AG04449 (cell line): ENCODE results near the gene MYH8.

Source experiments
- CTCF ChIA-PET: fragments of 350-600 bp; formaldehyde crosslinking; extraction: SDS; loops from one replicate; lab custom pipeline; 2021; ENCODE audit warnings: antibody characterized with exemption; lab: Yijun Ruan, JAX
- POLR2A ChIA-PET: fragments of 400-600, 350-600 bp; formaldehyde crosslinking; extraction: SDS; loops from one replicate; lab custom pipeline; 2020; ENCODE audit warnings: antibody characterized with exemption, inconsistent platforms; lab: Yijun Ruan, JAX
- DNase-seq: peaks from one replicate; pipeline ENCODE4 v3.0.0-alpha.2; 2010; ENCODE audit warnings: low read depth, low spot score
- H3K4me3 ChIP-seq: 2 replicates; pipeline ENCODE4 v1.5.1; 2011; ENCODE audit warnings: low read depth, mild to moderate bottlenecking, control low read depth, low read length
- CTCF ChIP-seq: IDR thresholded peaks from one replicate; pipeline ENCODE4 v1.5.1; 2011; ENCODE audit warnings: mild to moderate bottlenecking, moderate library complexity, low read length, control low read depth, inconsistent platforms; ENCODE audit not compliant: insufficient read depth; ENCODE audit errors: missing control alignments

The MYH8 gene

GRCh38 chr17:10420811-10421210 lies 939 bp downstream of the MYH8 start:
- no peak for DNase-seq

GRCh38 chr17:10417431-10417830 lies 4.3 kb downstream of the MYH8 start:
- POLR2A ChIA-PET = no interaction called here
- H3K4me3 ChIP-seq = no peak overlapping the region
- TF ChIP-seq CTCF = no peak
- CTCF ChIA-PET = no interaction called here
- DNase-seq = no peak

More at GRCh38 chr17:10420811-10421210, 939 bp downstream of the MYH8 start:
- no peak for TF ChIP-seq CTCF
- POLR2A ChIA-PET = no interaction called here
- CTCF ChIA-PET = no interaction called here
- H3K4me3 ChIP-seq = no peak overlapping the region

- POLR2A ChIA-PET = no interaction called here
- TF ChIP-seq CTCF = no peak
- DNase-seq = no peak
- CTCF ChIA-PET = no interaction called here
- H3K4me3 ChIP-seq = no peak overlapping the region
These were observed 6.6 kb downstream of the MYH8 start for GRCh38 chr17:10415161-10415560.

GRCh38 chr17:10403589-10403988 lies 18.2 kb downstream of the MYH8 start:
- no peak for TF ChIP-seq CTCF
- no peak overlapping the region for H3K4me3 ChIP-seq
- DNase-seq = no peak
- CTCF ChIA-PET = no interaction called here
- POLR2A ChIA-PET = no interaction called here

GRCh38 chr17:10398352-10398751 lies 23.4 kb downstream of the MYH8 start:
- no peak overlapping the region for H3K4me3 ChIP-seq
- CTCF ChIA-PET = no interaction called here
- TF ChIP-seq CTCF = no peak
- POLR2A ChIA-PET = no interaction called here
- no peak for DNase-seq

- TF ChIP-seq CTCF = no peak
- ChIA-PET CTCF (no interaction called here), POLR2A (no interaction called here)
- DNase-seq = no peak
- H3K4me3 ChIP-seq = no peak overlapping the region
These were observed 25.1 kb downstream of the MYH8 start for GRCh38 chr17:10396524-10397163.
